BJ (cell line): ENCODE measurements around the gene PPM1A. TPM values are rescaled to one million over a fixed set of nuclear protein-coding genes. Genes with fewer than 3 reads are reported as not detected.
"Not testable (repeated sequence)": the region's sequence is repeated elsewhere in the genome, so short reads cannot be mapped to it uniquely, and the experiment has no call there.

Experiments
- CTCF ChIA-PET: fragments of 350-600 bp; formaldehyde crosslinking; extraction: SDS; loops from one replicate; lab custom pipeline; 2021; ENCODE audit warnings: antibody characterized with exemption, inconsistent platforms; lab: Yijun Ruan, JAX
- POLR2A ChIA-PET: fragments of 300-600 bp; sonication (Branson Sonifier 250); formaldehyde crosslinking; extraction: SDS; loops from one replicate; lab custom pipeline; 2021; ENCODE audit warnings: antibody characterized with exemption; lab: Charles Lee
- DNase-seq: peaks from one replicate; pipeline ENCODE4 v3.0.0-alpha.2; 2011; ENCODE audit warnings: low read depth
- H3K27me3 ChIP-seq: 2 replicates; pipeline ENCODE4 v1.6.0; 2011; ENCODE audit warnings: low read length; ENCODE audit not compliant: control insufficient read depth, insufficient read depth
- H3K36me3 ChIP-seq: 2 replicates; pipeline ENCODE4 v1.5.1; 2011; ENCODE audit warnings: low read length; ENCODE audit not compliant: control insufficient read depth, insufficient read depth
- H3K4me3 ChIP-seq: 2 replicates; pipeline ENCODE4 v1.5.1; 2011; ENCODE audit warnings: low read depth, mild to moderate bottlenecking, control low read depth, low read length
- polyA plus RNA-seq: library from polyadenylated mRNA; depleted of rRNA; stranded (reverse); fragments of >200 nt; gene quantifications from 2 replicates; pipeline ENCODE4 v1.2.3, GENCODE V29; 2011
- TF ChIP-seq, protein P1 (sequence below): IDR thresholded peaks from 2 replicates; pipeline ENCODE4 v1.5.1; 2011; ENCODE audit warnings: low read depth, mild to moderate bottlenecking, control low read depth, inconsistent platforms, low read length, moderate library complexity; ENCODE audit not compliant: insufficient read depth

The PPM1A gene
- polyA plus RNA-seq, 1 experiment: 18.5 TPM

DNA sequence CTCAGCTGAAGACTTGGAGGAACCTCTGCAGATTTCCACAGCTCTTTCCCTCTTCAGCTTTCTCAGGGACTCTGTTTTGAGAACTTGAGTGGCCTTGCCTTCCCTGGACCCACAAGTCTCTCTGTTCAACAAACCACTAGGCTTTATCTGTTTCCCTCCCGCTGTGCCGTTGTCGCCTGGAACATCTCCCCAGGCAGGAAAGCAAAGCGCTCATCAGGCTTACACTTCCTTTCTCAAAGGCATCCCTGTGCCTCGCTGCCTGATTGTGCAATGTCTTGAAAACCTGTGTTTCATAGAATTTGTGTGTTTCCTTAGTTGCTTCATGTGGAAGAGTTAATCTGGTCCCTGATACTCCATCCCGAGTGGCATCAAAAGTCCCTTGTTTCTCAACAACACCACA is 64.1 kb downstream of the PPM1A start:
- Histone ChIP-seq H3K4me3 (no peak overlapping the region), H3K36me3 (no peaks in the 10 kb centered on the region), H3K27me3 (no peaks in the 10 kb centered on the region; the same call in 1 of the 2 replicates)
- DNase-seq: no peak
- CTCF ChIA-PET: no interaction called here
- POLR2A ChIA-PET: no interaction called here
- TF ChIP-seq, protein P1, sequence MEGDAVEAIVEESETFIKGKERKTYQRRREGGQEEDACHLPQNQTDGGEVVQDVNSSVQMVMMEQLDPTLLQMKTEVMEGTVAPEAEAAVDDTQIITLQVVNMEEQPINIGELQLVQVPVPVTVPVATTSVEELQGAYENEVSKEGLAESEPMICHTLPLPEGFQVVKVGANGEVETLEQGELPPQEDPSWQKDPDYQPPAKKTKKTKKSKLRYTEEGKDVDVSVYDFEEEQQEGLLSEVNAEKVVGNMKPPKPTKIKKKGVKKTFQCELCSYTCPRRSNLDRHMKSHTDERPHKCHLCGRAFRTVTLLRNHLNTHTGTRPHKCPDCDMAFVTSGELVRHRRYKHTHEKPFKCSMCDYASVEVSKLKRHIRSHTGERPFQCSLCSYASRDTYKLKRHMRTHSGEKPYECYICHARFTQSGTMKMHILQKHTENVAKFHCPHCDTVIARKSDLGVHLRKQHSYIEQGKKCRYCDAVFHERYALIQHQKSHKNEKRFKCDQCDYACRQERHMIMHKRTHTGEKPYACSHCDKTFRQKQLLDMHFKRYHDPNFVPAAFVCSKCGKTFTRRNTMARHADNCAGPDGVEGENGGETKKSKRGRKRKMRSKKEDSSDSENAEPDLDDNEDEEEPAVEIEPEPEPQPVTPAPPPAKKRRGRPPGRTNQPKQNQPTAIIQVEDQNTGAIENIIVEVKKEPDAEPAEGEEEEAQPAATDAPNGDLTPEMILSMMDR: no peak

GRCh38 chr14:60315196-60315990 is 66.4 kb downstream of the PPM1A start:
- TF ChIP-seq, protein P1: no peak
- Histone ChIP-seq H3K27me3 (peaks cover 4% of the 10 kb centered on the region), H3K36me3 (no peaks in the 10 kb centered on the region), H3K4me3 (no peak overlapping the region)
- no peak for DNase-seq
- ChIA-PET CTCF (interaction anchor here (0.6 kb wide), 1 partner anchor 347 kb away, joined by 3 read pairs; no protein-coding TSS in a partner anchor), POLR2A (no interaction called here)

- H3K27me3 ChIP-seq: peaks cover 6% of the 10 kb centered on the region
- no peaks in the 10 kb centered on the region for H3K36me3 ChIP-seq
- no peak overlapping the region for H3K4me3 ChIP-seq
- ChIA-PET CTCF (no interaction called here), POLR2A (no interaction called here)
- TF ChIP-seq, protein P1: no peak
- no peak for DNase-seq
These were observed 68.6 kb downstream of the PPM1A start for GRCh38 chr14:60317609-60318008.

DNA sequence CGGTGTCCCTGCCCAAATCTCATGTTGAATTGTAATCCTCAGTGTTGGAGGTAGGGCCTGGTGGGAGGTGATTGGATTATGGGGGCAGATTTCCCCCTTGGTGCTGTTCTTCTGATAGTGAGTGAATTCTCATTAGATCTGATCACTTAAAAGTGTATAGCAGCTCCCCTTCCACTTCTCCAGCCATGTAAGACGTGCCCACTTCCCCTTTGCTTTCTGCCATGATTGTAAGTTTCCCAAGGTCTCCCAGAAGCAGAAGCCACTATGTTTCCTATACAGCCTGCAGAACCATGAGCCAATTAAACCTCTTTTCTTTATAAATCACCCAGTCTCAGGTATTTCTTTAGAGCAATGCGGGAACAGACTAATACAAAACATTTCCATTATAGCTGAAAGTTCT is 71.8 kb downstream of the PPM1A start:
- CTCF ChIA-PET: interaction anchor here (2.0 kb wide), 1 partner anchor 10 kb away, joined by 11 read pairs; no protein-coding TSS in a partner anchor
- H3K27me3 ChIP-seq, H3K36me3 ChIP-seq, H3K4me3 ChIP-seq, POLR2A ChIA-PET, DNase-seq: not testable (repeated sequence)

- no peaks in the 10 kb centered on the region for H3K36me3 ChIP-seq
- TF ChIP-seq, protein P1: no peak
- H3K27me3 ChIP-seq: peaks cover 13% of the 10 kb centered on the region
- POLR2A ChIA-PET: no interaction called here
- DNase-seq: no peak
- CTCF ChIA-PET: no interaction called here
- no peak overlapping the region for H3K4me3 ChIP-seq
These were observed 74.3 kb downstream of the PPM1A start for GRCh38 chr14:60323199-60323896.
